ENCODE results near the gene AGAP1. TPM values are rescaled to one million over a fixed set of nuclear protein-coding genes. Genes with fewer than 3 reads are reported as not detected.

Gene AGAP1
- total RNA-seq, 3 donors from 2014 or later (not counting 1 experiment from before 2014, with no cell fraction given), result 42.0 to 56.4 (median 45.7) TPM

- DNase-seq (no peak), ATAC-seq (no peak)
- Histone ChIP-seq H3K9me3 (ENCODE audit: control insufficient read depth, insufficient read depth, low read length) (no peaks in the 10 kb centered on the region), H3K27ac (ENCODE audit: low read length) (no peak overlapping the region), H3K36me3 (ENCODE audit: control insufficient read depth, insufficient read depth, low read length) (no peaks in the 10 kb centered on the region), H3K4me1 (ENCODE audit: control insufficient read depth, insufficient read depth, low read length) (peaks cover 13% of the 10 kb centered on the region), H3K27me3 (ENCODE audit: control insufficient read depth, insufficient read depth, low read length) (peaks cover 35% of the 10 kb centered on the region), H3K4me3 (ENCODE audit: low read length) (no peak overlapping the region)
- Mint-ChIP-seq H3K4me3 (peak overlapping the region; percentile 52), H3K9me3 (no peaks in the 10 kb centered on the region), H3K27me3 (ENCODE audit: low read depth in 2 of 2) (peaks cover 43 to 51% of the 10 kb centered on the region in 2 donors), H3K27ac (no peak overlapping the region), H3K4me1 (peaks cover 5 to 6% of the 10 kb centered on the region in 2 donors), H3K36me3 (no peaks in the 10 kb centered on the region)
- TF ChIP-seq CTCF (IDR thresholded peaks at IDR 0.05), result no peak
- intact Hi-C loops (cut with micrococcal nuclease), result no loop called here
- WGBS (ENCODE audit: insufficient coverage), result 15% methylated on average over 7 of the region's 12 CpGs
Observed at GRCh38 chr2:236180076-236180816, 686.4 kb downstream of the AGAP1 start.

- Mint-ChIP-seq H3K27ac (no peak overlapping the region), H3K4me3 (peak overlapping the region; percentile 36), H3K9me3 (no peaks in the 10 kb centered on the region), H3K4me1 (peaks cover 5 to 6% of the 10 kb centered on the region in 2 donors), H3K36me3 (no peaks in the 10 kb centered on the region), H3K27me3 (ENCODE audit: low read depth in 2 of 2) (peaks cover 41 to 49% of the 10 kb centered on the region in 2 donors)
- intact Hi-C loops (cut with micrococcal nuclease), result loop anchor here (1.0 kb wide), 2 partner anchors 402 to 415 kb away; no protein-coding TSS in a partner anchor
- Histone ChIP-seq H3K36me3 (ENCODE audit: control insufficient read depth, insufficient read depth, low read length) (no peaks in the 10 kb centered on the region), H3K27me3 (ENCODE audit: control insufficient read depth, insufficient read depth, low read length) (peaks cover 35% of the 10 kb centered on the region), H3K4me1 (ENCODE audit: control insufficient read depth, insufficient read depth, low read length) (peaks cover 13% of the 10 kb centered on the region), H3K4me3 (ENCODE audit: low read length) (no peak overlapping the region), H3K27ac (ENCODE audit: low read length) (no peak overlapping the region), H3K9me3 (ENCODE audit: control insufficient read depth, insufficient read depth, low read length) (no peaks in the 10 kb centered on the region)
- DNase-seq, result peak in 1 of 2 donors; percentile 58
- WGBS (ENCODE audit: insufficient coverage), result 91% methylated on average over 1 of the region's 9 CpGs
- no peak for ATAC-seq
- peak; percentile 73 for TF ChIP-seq CTCF (IDR thresholded peaks at IDR 0.05)
Observed at GRCh38 chr2:236180831-236181453, 687.1 kb downstream of the AGAP1 start.

Data from natural killer cell (primary cell).